T-cell (primary cell): ENCODE measurements around the gene ASPHD1. TPM values are rescaled to one million over a fixed set of nuclear protein-coding genes. Genes with fewer than 3 reads are reported as not detected.

ENCODE experiments used
- ATAC-seq, 4 experiments: fragments of 200-7000 bp in 3 of 4; fragments of 150-1000 bp in 1 of 4; cut with Tn5 transposase; replicated peaks in 1 of 4; 1 replicate in 3 of 4; 2 replicates in 1 of 4; pipeline ENCODE4 v1.10.0; 2021; ENCODE audit warnings: moderate library complexity in 3 of 4, mild to moderate bottlenecking in 2 of 4, moderate number of reproducible peaks in 1 of 4
- CTCF ChIA-PET, 2 donors: fragments of 300-600 bp; sonication (Branson Sonifier 250); formaldehyde crosslinking; loops; one replicate each; lab custom pipeline; 2022; ENCODE audit warnings: antibody characterized with exemption in 2 of 2; lab: Charles Lee
- POLR2A ChIA-PET, 2 donors: fragments of 300-600 bp; sonication (Branson Sonifier 250); formaldehyde crosslinking; loops; one replicate each; lab custom pipeline; 2022; ENCODE audit warnings: antibody characterized with exemption in 2 of 2; lab: Charles Lee
- DNase-seq, 35 experiments: peaks; one replicate each; pipeline versions ENCODE4 v3.0.0 to v3.0.0-alpha.2; 2013 to 2023
- H3K27ac ChIP-seq: one replicate; pipeline ENCODE4 v1.5.1; 2013; ENCODE audit warnings: low read length
- H3K27me3 ChIP-seq, 2 experiments: replicated peaks in 1 of 2; 1 replicate in 1 of 2; 2 replicates in 1 of 2; pipeline versions ENCODE4 v1.6.1 to v1.7.0; 2013; ENCODE audit warnings: low read length in 1 of 2, mixed read lengths in 1 of 2; ENCODE audit not compliant: control insufficient read depth in 2 of 2, insufficient read depth in 2 of 2; ENCODE audit errors: extremely low read depth in 1 of 2
- H3K36me3 ChIP-seq, 2 donors: 1 replicate in 1 of 2; 2 replicates in 1 of 2; pipeline versions ENCODE4 v1.6.1 to v1.7.0; 2013; ENCODE audit warnings: low read length in 1 of 2; ENCODE audit not compliant: control insufficient read depth in 2 of 2, insufficient read depth in 1 of 2; ENCODE audit errors: extremely low read depth in 1 of 2
- H3K4me1 ChIP-seq, 2 experiments: 1 replicate in 1 of 2; 2 replicates in 1 of 2; pipeline versions ENCODE4 v1.6.1 to v1.7.0; 2013; ENCODE audit warnings: low read length in 2 of 2, mixed read lengths in 1 of 2; ENCODE audit not compliant: insufficient read depth in 2 of 2, control insufficient read depth in 1 of 2; ENCODE audit errors: extremely low read depth in 1 of 2
- H3K4me3 ChIP-seq, 2 donors: 1 replicate in 1 of 2; 2 replicates in 1 of 2; pipeline versions ENCODE4 v1.5.1 to v1.7.0; 2013; ENCODE audit warnings: mild to moderate bottlenecking in 2 of 2, low read length in 1 of 2, moderate library complexity in 1 of 2; ENCODE audit not compliant: control insufficient read depth in 1 of 2; ENCODE audit errors: extremely low read depth in 1 of 2
- H3K9me3 ChIP-seq: 2 replicates; pipeline ENCODE4 v1.7.0; 2013
- H3K27ac Mint-ChIP-seq, 2 donors: one replicate each; pipeline ENCODE4 v1.8.0; 2020 to 2021; ENCODE audit warnings: mild to moderate bottlenecking in 2 of 2, mixed read lengths in 2 of 2
- H3K27me3 Mint-ChIP-seq, 2 donors: one replicate each; pipeline ENCODE4 v1.8.0; 2021 to 2022; ENCODE audit warnings: mixed read lengths in 2 of 2
- H3K36me3 Mint-ChIP-seq: one replicate; pipeline ENCODE4 v1.8.0; 2021; ENCODE audit warnings: mixed read lengths
- H3K4me1 Mint-ChIP-seq, 3 donors: one replicate each; pipeline ENCODE4 v1.8.0; 2020 to 2022; ENCODE audit warnings: mixed read lengths in 3 of 3, mild to moderate bottlenecking in 1 of 3
- H3K4me3 Mint-ChIP-seq, 3 donors: one replicate each; pipeline ENCODE4 v1.8.0; 2020 to 2022; ENCODE audit warnings: mild to moderate bottlenecking in 3 of 3, mixed read lengths in 3 of 3, moderate library complexity in 3 of 3
- H3K9me3 Mint-ChIP-seq, 3 donors: one replicate each; pipeline ENCODE4 v1.8.0; 2020 to 2022; ENCODE audit warnings: mixed read lengths in 3 of 3
- WGBS: methylation state at CpG from one replicate; pipeline ENCODE4 v1.1.5; 2013; ENCODE audit warnings: missing lambda C conversion rate; ENCODE audit not compliant: insufficient coverage; 5-methylcytosine and 5-hydroxymethylcytosine counted together
- total RNA-seq, 35 experiments: library from RNA in 6 of 35; stranded (reverse) in 6 of 35; fragments of 120-200 nt in 1 of 35; gene quantifications; one replicate each; pipeline versions ENCODE4 v1.2.1 to v1.2.4 and lab custom pipeline; 2013 to 2026

Gene ASPHD1
- total RNA-seq, 5 donors from 2014 or later (not counting 1 experiment from before 2014, with no cell fraction given): not detected

DNA sequence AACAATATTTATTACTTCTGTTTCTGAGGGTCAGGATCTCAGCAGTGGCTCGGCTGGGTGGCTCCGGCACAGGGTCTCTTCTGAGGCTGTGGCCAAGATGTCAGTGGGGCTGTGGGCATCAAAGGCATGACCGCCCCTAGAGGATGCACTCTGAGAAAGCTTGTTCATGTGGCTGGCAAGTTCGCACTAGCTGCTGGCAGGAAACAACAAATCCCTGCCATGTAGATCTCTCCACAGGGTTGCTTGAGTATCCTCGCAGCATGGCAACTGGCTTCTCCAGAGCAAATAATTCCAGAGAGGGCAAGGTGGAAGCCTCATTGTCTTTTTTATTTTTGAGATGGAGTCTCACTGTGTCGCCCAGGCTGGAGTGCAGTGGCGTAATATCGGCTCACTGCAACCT lies 13.2 kb downstream of the ASPHD1 start:
- H3K4me1 Mint-ChIP-seq: peaks cover 0 to 3% (median 0%) of the 10 kb centered on the region in 3 donors
- Histone ChIP-seq H3K9me3 (no peaks in the 10 kb centered on the region), H3K4me1 (no peaks in the 10 kb centered on the region), H3K27me3 (no peaks in the 10 kb centered on the region), H3K36me3 (peaks cover 3 to 14% of the 10 kb centered on the region in 2 donors), H3K27ac (no peak overlapping the region), H3K4me3 (no peak overlapping the region)
- H3K36me3 Mint-ChIP-seq: peaks cover 28% of the 10 kb centered on the region
- H3K9me3 Mint-ChIP-seq: no peaks in the 10 kb centered on the region
- no peak overlapping the region for H3K27ac Mint-ChIP-seq
- ATAC-seq (no peak), DNase-seq (no peak)
- POLR2A ChIA-PET: interaction anchor here in 1 of 2 donors (0.5 kb wide), 1 partner anchor 193 kb away, joined by 5 read pairs; no protein-coding TSS in a partner anchor
- CTCF ChIA-PET: interaction anchor here in 1 of 2 donors (0.7 kb wide), 1 partner anchor 34 kb away, joined by 11 read pairs; no protein-coding TSS in a partner anchor
- no peak overlapping the region for H3K4me3 Mint-ChIP-seq
- 88% methylated on average over 5 of the region's 8 CpGs for WGBS
- no peaks in the 10 kb centered on the region for H3K27me3 Mint-ChIP-seq

DNA sequence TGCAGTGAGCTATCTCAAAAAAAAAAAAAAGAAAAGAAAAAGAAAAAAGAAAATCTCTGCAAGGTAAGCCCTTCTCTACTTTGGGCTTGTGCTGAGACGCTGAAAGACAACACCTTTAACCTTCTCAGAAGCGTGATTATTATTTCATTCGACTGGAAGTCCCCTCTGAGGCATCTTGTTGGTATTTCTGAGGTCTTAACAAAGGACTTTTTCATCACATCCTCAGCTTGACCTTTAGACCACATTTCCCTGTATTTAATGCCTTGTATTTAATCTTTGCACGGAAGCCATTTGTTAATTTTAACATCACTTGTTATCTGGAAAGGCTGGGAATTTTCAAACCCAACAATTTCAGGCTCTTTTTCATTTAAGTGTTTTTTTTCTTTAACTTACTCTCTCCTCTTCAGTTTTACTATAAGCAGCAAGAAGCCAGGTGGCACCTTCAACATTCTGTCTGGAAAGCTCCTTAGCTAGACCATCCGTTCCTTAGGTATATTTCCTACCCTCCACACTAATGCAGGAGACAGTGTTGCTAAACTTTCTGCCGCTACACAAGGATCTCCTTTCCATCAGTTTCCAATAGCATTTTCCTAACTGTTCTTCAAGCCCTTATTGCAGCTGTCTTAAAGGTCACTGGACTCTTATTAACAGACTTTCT lies 15.4 kb downstream of the ASPHD1 start:
- no peak for ATAC-seq
- Mint-ChIP-seq H3K4me3 (no peak overlapping the region), H3K27ac (peak overlapping the region in 1 of 2 donors; percentile 24), H3K27me3 (no peaks in the 10 kb centered on the region), H3K4me1 (peaks cover 5 to 6% (median 5%) of the 10 kb centered on the region in 3 donors), H3K36me3 (peaks cover 30% of the 10 kb centered on the region), H3K9me3 (no peaks in the 10 kb centered on the region)
- no peak for DNase-seq
- no peak overlapping the region for H3K4me3 ChIP-seq
- ChIA-PET CTCF (interaction anchor here in 1 of 2 donors (0.6 kb wide), 1 partner anchor 215 kb away, joined by 4 read pairs; no protein-coding TSS in a partner anchor), POLR2A (no interaction called here)
- 100% methylated on average over 2 of the region's 6 CpGs for WGBS
- H3K27me3 ChIP-seq: no peaks in the 10 kb centered on the region
- H3K36me3 ChIP-seq: peaks cover 6 to 20% of the 10 kb centered on the region in 2 donors
- H3K4me1 ChIP-seq: no peaks in the 10 kb centered on the region
- H3K9me3 ChIP-seq: no peaks in the 10 kb centered on the region
- H3K27ac ChIP-seq: no peak overlapping the region

DNA sequence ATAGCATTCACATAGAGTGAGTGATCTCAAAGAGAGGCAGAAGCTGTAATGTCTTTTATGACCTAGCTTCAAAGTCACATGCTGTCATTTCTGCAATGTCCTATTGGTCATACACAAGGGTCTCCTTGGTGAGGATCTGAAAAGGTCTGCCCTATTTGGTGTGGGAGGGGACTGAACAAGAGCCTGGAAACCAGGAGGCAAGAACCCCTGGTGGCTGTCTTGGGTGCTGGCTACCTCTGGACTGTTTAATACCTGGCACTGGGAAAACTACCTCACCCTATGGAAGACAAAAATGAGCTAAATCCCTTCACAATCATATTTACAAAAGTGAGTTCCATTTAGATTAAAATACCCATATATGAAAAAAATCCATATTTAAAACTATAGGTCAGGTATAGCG lies 16.7 kb downstream of the ASPHD1 start:
- DNase-seq (no peak), ATAC-seq (no peak)
- no peak overlapping the region for H3K27ac ChIP-seq
- POLR2A ChIA-PET: no interaction called here
- no peaks in the 10 kb centered on the region for H3K9me3 Mint-ChIP-seq
- H3K27me3 Mint-ChIP-seq: no peaks in the 10 kb centered on the region
- H3K4me3 ChIP-seq: no peak overlapping the region
- peaks cover 12 to 16% (median 14%) of the 10 kb centered on the region in 3 donors for H3K4me1 Mint-ChIP-seq
- H3K9me3 ChIP-seq: no peaks in the 10 kb centered on the region
- WGBS: 80% methylated on average over 1 of the region's 1 CpG
- no peak overlapping the region for H3K4me3 Mint-ChIP-seq
- CTCF ChIA-PET: no interaction called here
- H3K27ac Mint-ChIP-seq: no peak overlapping the region
- no peaks in the 10 kb centered on the region for H3K4me1 ChIP-seq
- peaks cover 37% of the 10 kb centered on the region for H3K36me3 Mint-ChIP-seq
- H3K36me3 ChIP-seq: peaks cover 10 to 31% of the 10 kb centered on the region in 2 donors
- no peaks in the 10 kb centered on the region for H3K27me3 ChIP-seq

DNA sequence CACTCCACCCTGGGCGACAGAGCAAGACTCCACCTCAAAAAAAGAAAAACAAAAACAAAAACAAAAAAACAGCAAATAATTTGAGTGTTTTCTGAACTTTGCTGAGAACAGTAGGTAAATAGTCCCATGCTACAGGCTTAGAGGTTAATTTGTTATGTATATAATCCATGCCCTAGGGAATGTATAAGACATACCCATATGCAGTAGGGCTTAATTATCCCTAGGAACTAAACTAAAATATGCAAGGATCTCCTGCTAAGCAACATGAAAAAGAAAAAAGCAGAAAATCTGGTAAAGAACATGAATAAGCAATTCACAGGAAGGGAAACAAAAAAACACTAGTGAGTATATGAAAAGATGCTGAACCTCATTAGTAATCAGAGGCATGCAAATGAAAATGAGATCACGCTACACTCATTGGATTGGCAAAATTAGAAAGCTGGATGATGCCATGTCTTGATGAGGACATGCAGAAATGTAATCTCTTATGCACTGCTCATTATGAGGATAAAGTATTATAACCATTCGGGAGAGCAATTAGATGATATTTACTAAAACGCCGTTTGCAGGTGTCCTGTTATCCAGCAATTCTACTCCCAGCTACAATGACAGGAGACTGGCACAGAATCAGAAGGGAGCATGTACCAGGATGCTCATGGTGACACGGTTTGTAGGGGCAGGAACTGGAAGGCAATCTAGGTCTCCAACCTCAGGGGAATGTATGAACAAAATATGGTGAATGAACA lies 20.2 kb downstream of the ASPHD1 start:
- H3K27ac Mint-ChIP-seq: no peak overlapping the region
- 90% methylated on average over 2 of the region's 6 CpGs for WGBS
- peaks cover 27% of the 10 kb centered on the region for H3K36me3 Mint-ChIP-seq
- POLR2A ChIA-PET: interaction anchor here in 1 of 2 donors (0.6 kb wide), 2 partner anchors 57 to 1079 kb away, joined by 3 to 4 read pairs; partner anchors contain the start of gene CDIPT
- DNase-seq (no peak), ATAC-seq (no peak)
- CTCF ChIA-PET: no interaction called here
- H3K4me3 ChIP-seq: no peak overlapping the region
- H3K4me1 ChIP-seq: peaks cover 10 to 17% of the 10 kb centered on the region in 2 experiments
- no peak overlapping the region for H3K27ac ChIP-seq
- H3K27me3 ChIP-seq: no peaks in the 10 kb centered on the region
- peaks cover 32 to 33% (median 32%) of the 10 kb centered on the region in 3 donors for H3K4me1 Mint-ChIP-seq
- H3K9me3 Mint-ChIP-seq: no peaks in the 10 kb centered on the region
- H3K4me3 Mint-ChIP-seq: no peak overlapping the region
- no peaks in the 10 kb centered on the region for H3K27me3 Mint-ChIP-seq
- H3K36me3 ChIP-seq: peaks cover 7 to 29% of the 10 kb centered on the region in 2 donors
- no peaks in the 10 kb centered on the region for H3K9me3 ChIP-seq

DNA sequence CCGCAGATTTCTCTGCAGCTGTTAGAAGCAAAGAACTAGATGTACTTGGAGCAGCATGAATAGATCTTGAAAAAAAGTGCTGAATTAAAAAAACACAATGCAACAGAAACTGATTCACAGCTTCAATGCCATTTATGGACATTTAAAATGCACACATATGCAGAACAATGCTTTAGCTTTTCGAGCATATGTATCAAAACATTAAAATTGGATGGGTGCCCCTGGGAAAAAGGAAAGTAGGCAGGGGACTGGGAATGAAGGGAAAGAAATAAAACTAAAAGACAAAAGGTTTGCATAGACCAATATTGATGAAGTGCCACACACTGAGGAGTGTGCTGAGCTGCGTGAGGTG lies 20.7 kb downstream of the ASPHD1 start:
- no peak overlapping the region for H3K4me3 Mint-ChIP-seq
- ATAC-seq: no peak
- WGBS: 100% methylated on average over 2 of the region's 3 CpGs
- no peak overlapping the region for H3K27ac ChIP-seq
- DNase-seq: no peak
- H3K9me3 Mint-ChIP-seq: no peaks in the 10 kb centered on the region
- H3K9me3 ChIP-seq: no peaks in the 10 kb centered on the region
- no peaks in the 10 kb centered on the region for H3K27me3 Mint-ChIP-seq
- no peaks in the 10 kb centered on the region for H3K27me3 ChIP-seq
- H3K4me1 ChIP-seq: peaks cover 10 to 18% of the 10 kb centered on the region in 2 experiments
- peaks cover 7 to 29% of the 10 kb centered on the region in 2 donors for H3K36me3 ChIP-seq
- no peak overlapping the region for H3K4me3 ChIP-seq
- H3K36me3 Mint-ChIP-seq: peaks cover 22% of the 10 kb centered on the region
- H3K4me1 Mint-ChIP-seq: peaks cover 33 to 34% (median 34%) of the 10 kb centered on the region in 3 donors
- CTCF ChIA-PET: no interaction called here
- peak overlapping the region in 1 of 2 donors; percentile 29 for H3K27ac Mint-ChIP-seq
- POLR2A ChIA-PET: interaction anchor here in 1 of 2 donors (0.6 kb wide), 2 partner anchors 58 to 1079 kb away, joined by 3 to 4 read pairs; partner anchors contain the start of gene CDIPT

GRCh38 chr16:29922326-29922725 lies 22.0 kb downstream of the ASPHD1 start:
- peaks cover 15 to 28% of the 10 kb centered on the region in 2 experiments for H3K4me1 ChIP-seq
- Mint-ChIP-seq H3K4me1 (peaks cover 45 to 47% (median 46%) of the 10 kb centered on the region in 3 donors), H3K36me3 (peaks cover 18% of the 10 kb centered on the region), H3K27me3 (no peaks in the 10 kb centered on the region), H3K4me3 (peak overlapping the region in 1 of 3 donors; percentile 35), H3K9me3 (no peaks in the 10 kb centered on the region), H3K27ac (no peak overlapping the region)
- ChIA-PET CTCF (no interaction called here), POLR2A (interaction anchor here (0.6 to 0.7 kb wide), 2 partner anchors 11 to 156 kb away, joined by 4 to 5 read pairs; no protein-coding TSS in a partner anchor)
- no peak overlapping the region for H3K27ac ChIP-seq
- no CpG with 5 or more reads among the region's 2 CpGs for WGBS
- no peaks in the 10 kb centered on the region for H3K27me3 ChIP-seq
- H3K4me3 ChIP-seq: no peak overlapping the region
- H3K9me3 ChIP-seq: no peaks in the 10 kb centered on the region
- DNase-seq (no peak), ATAC-seq (no peak)
- H3K36me3 ChIP-seq: peaks cover 7 to 29% of the 10 kb centered on the region in 2 donors
